Peyer's patch (tissue), 4 donors: Measurements from ENCODE around the gene TLR3. TPM values are rescaled to one million over a fixed set of nuclear protein-coding genes. Genes with fewer than 3 reads are reported as not detected.

Experiments used
- DNase-seq, 3 donors: peaks; one replicate each; pipeline ENCODE4 v3.0.0-alpha.2; 2017 to 2019
- H3K27ac ChIP-seq, 4 donors: fragments of 200-600 bp; sonication (generic); one replicate each; pipeline ENCODE4 v1.5.1; 2016 to 2019
- H3K27me3 ChIP-seq, 2 donors: fragments of 200-600 bp; sonication (generic); one replicate each; pipeline ENCODE4 v1.5.1; 2019
- H3K36me3 ChIP-seq, 3 donors: fragments of 200-600 bp; sonication (generic); one replicate each; pipeline ENCODE4 v1.5.1; 2016 to 2019
- H3K4me1 ChIP-seq, 4 donors: fragments of 200-600 bp; sonication (generic); one replicate each; pipeline ENCODE4 v1.5.1; 2016 to 2019
- H3K4me3 ChIP-seq, 4 donors: fragments of 200-600 bp; sonication (generic); 1 replicate in 3 of 4; 2 replicates in 1 of 4; pipeline ENCODE4 v1.5.1; 2016 to 2019; ENCODE audit warnings: mild to moderate bottlenecking in 1 of 4
- H3K9me3 ChIP-seq, 4 donors: fragments of 200-600 bp; sonication (generic); one replicate each; pipeline ENCODE4 v1.5.1; 2016 to 2019; ENCODE audit warnings: mild to moderate bottlenecking in 1 of 4
- CTCF ChIP-seq, 6 experiments: fragments of 450-650 bp in 4 of 6; fragments of 200-600 bp in 2 of 6; sonication (generic) in 1 of 6; IDR thresholded peaks; one replicate each; pipeline ENCODE4 v1.5.1; 2017 to 2019; ENCODE audit warnings: antibody characterized with exemption in 6 of 6, mild to moderate bottlenecking in 3 of 6, moderate library complexity in 1 of 6
- POLR2A ChIP-seq, 2 donors: fragments of 450-650 bp; IDR thresholded peaks; one replicate each; pipeline ENCODE4 v1.5.1; 2017; ENCODE audit warnings: antibody characterized with exemption in 2 of 2, mild to moderate bottlenecking in 2 of 2, moderate library complexity in 2 of 2
- total RNA-seq, 4 donors: library from RNA; depleted of rRNA; stranded (reverse); fragments of >200 nt; gene quantifications; one replicate each; pipeline ENCODE4 v1.1.0, GENCODE V29; 2016

Gene TLR3
- total RNA-seq, 4 donors from 2014 or later, result 5.0 to 49.4 (median 12.8) TPM

GRCh38 chr4:186082221-186082620 lies 13.3 kb downstream of the TLR3 start:
- Histone ChIP-seq H3K9me3 (no peaks in the 10 kb centered on the region), H3K4me3 (no peak overlapping the region), H3K4me1 (no peaks in the 10 kb centered on the region), H3K27ac (no peak overlapping the region), H3K27me3 (no peaks in the 10 kb centered on the region), H3K36me3 (peaks cover 0 to 8% (median 0%) of the 10 kb centered on the region in 3 donors)
- TF ChIP-seq POLR2A (IDR thresholded peaks at IDR 0.05) (no peak), CTCF (IDR thresholded peaks at IDR 0.05) (no peak)
- DNase-seq, result no peak

- DNase-seq, result no peak
- no peaks in the 10 kb centered on the region for H3K36me3 ChIP-seq
- TF ChIP-seq POLR2A (IDR thresholded peaks at IDR 0.05), result no peak
- no peaks in the 10 kb centered on the region for H3K27me3 ChIP-seq
- no peak overlapping the region for H3K4me3 ChIP-seq
- H3K27ac ChIP-seq, result no peak overlapping the region
- no peaks in the 10 kb centered on the region for H3K4me1 ChIP-seq
- no peaks in the 10 kb centered on the region for H3K9me3 ChIP-seq
Observed at GRCh38 chr4:186088523-186088922, 19.6 kb downstream of the TLR3 start.

GRCh38 chr4:186092296-186092695 lies 23.3 kb downstream of the TLR3 start:
- no peak overlapping the region for H3K27ac ChIP-seq
- no peaks in the 10 kb centered on the region for H3K4me1 ChIP-seq
- DNase-seq, result no peak
- no peak overlapping the region for H3K4me3 ChIP-seq
- no peak for TF ChIP-seq POLR2A (IDR thresholded peaks at IDR 0.05)
- no peak for TF ChIP-seq CTCF (IDR thresholded peaks at IDR 0.05)
- H3K36me3 ChIP-seq, result no peaks in the 10 kb centered on the region
- H3K27me3 ChIP-seq, result no peaks in the 10 kb centered on the region
- no peaks in the 10 kb centered on the region for H3K9me3 ChIP-seq

GRCh38 chr4:186095406-186095805 lies 26.4 kb downstream of the TLR3 start:
- Histone ChIP-seq H3K27me3 (no peaks in the 10 kb centered on the region), H3K4me3 (peak overlapping the region in 1 of 4 donors; percentile 12), H3K4me1 (no peaks in the 10 kb centered on the region), H3K27ac (no peak overlapping the region), H3K9me3 (no peaks in the 10 kb centered on the region), H3K36me3 (no peaks in the 10 kb centered on the region)
- no peak for DNase-seq
- no peak for TF ChIP-seq POLR2A (IDR thresholded peaks at IDR 0.05)
- TF ChIP-seq CTCF (IDR thresholded peaks at IDR 0.05), result no peak

- no peaks in the 10 kb centered on the region for H3K36me3 ChIP-seq
- no peak for TF ChIP-seq CTCF (IDR thresholded peaks at IDR 0.05)
- TF ChIP-seq POLR2A (IDR thresholded peaks at IDR 0.05), result no peak
- H3K9me3 ChIP-seq, result no peaks in the 10 kb centered on the region
- H3K27me3 ChIP-seq, result no peaks in the 10 kb centered on the region
- H3K27ac ChIP-seq, result peak overlapping the region in 1 of 4 donors; percentile 12
- H3K4me3 ChIP-seq, result no peak overlapping the region
- H3K4me1 ChIP-seq, result no peaks in the 10 kb centered on the region
- no peak for DNase-seq
Observed at GRCh38 chr4:186096681-186097165, 27.8 kb downstream of the TLR3 start.

GRCh38 chr4:186097386-186097785 lies 28.4 kb downstream of the TLR3 start:
- DNase-seq, result no peak
- no peaks in the 10 kb centered on the region for H3K36me3 ChIP-seq
- H3K9me3 ChIP-seq, result no peaks in the 10 kb centered on the region
- TF ChIP-seq CTCF (IDR thresholded peaks at IDR 0.05) (no peak), POLR2A (IDR thresholded peaks at IDR 0.05) (no peak)
- H3K4me1 ChIP-seq, result no peaks in the 10 kb centered on the region
- H3K27me3 ChIP-seq, result no peaks in the 10 kb centered on the region
- H3K27ac ChIP-seq, result no peak overlapping the region
- no peak overlapping the region for H3K4me3 ChIP-seq
